ENCODE measurements around the gene HK3.

- TF ChIP-seq, protein P1, sequence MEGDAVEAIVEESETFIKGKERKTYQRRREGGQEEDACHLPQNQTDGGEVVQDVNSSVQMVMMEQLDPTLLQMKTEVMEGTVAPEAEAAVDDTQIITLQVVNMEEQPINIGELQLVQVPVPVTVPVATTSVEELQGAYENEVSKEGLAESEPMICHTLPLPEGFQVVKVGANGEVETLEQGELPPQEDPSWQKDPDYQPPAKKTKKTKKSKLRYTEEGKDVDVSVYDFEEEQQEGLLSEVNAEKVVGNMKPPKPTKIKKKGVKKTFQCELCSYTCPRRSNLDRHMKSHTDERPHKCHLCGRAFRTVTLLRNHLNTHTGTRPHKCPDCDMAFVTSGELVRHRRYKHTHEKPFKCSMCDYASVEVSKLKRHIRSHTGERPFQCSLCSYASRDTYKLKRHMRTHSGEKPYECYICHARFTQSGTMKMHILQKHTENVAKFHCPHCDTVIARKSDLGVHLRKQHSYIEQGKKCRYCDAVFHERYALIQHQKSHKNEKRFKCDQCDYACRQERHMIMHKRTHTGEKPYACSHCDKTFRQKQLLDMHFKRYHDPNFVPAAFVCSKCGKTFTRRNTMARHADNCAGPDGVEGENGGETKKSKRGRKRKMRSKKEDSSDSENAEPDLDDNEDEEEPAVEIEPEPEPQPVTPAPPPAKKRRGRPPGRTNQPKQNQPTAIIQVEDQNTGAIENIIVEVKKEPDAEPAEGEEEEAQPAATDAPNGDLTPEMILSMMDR (optimal IDR thresholded peaks at IDR 0.05 in 1 of 3, IDR thresholded peaks at IDR 0.05 in 1 of 3, conservative IDR thresholded peaks at IDR 0.05 in 1 of 3; ENCODE audit: extremely low read depth in 1 of 3, insufficient read depth in 2 of 3, low read length in 3 of 3), result no peak
- TF ChIP-seq EZH2 (IDR thresholded peaks at IDR 0.05; ENCODE audit: low read length), result no peak
These were observed 16.6 kb downstream of the HK3 start for GRCh38 chr5:176882567-176882903.

Data from keratinocyte (primary cell).